HEK293 (cell line): ENCODE data around the gene KCTD15.

Source experiments
- CTCF ChIP-seq: fragments of 450-650 bp; formaldehyde crosslinking; IDR thresholded peaks from 2 replicates; pipeline ENCODE4 v1.5.1; 2016; ENCODE audit warnings: missing biosample characterization, missing genetic modification characterization
- PRDM4 ChIP-seq: fragments of 450-650 bp; formaldehyde crosslinking; IDR thresholded peaks from 2 replicates; pipeline ENCODE4 v1.5.1; 2017; ENCODE audit warnings: missing biosample characterization, missing genetic modification characterization
- REST ChIP-seq: fragments of 450-650 bp; formaldehyde crosslinking; IDR thresholded peaks from 2 replicates; pipeline ENCODE4 v1.5.1; 2016; ENCODE audit warnings: missing biosample characterization, missing genetic modification characterization
- ZBTB49 ChIP-seq: fragments of 450-650 bp; formaldehyde crosslinking; IDR thresholded peaks from 2 replicates; pipeline ENCODE4 v1.5.1; 2016; ENCODE audit warnings: missing biosample characterization, missing genetic modification characterization, low read depth
- ZNF792 ChIP-seq: fragments of 450-650 bp; formaldehyde crosslinking; IDR thresholded peaks from 2 replicates; pipeline ENCODE4 v1.5.1; 2016; ENCODE audit warnings: missing biosample characterization, missing genetic modification characterization

- TF ChIP-seq CTCF (tag by site-specific recombination) (no peak), ZBTB49 (tag by site-specific recombination) (no peak), ZNF792 (tag by site-specific recombination) (no peak), PRDM4 (no peak), REST (tag by site-specific recombination) (no peak)
These were observed 20.8 kb upstream of the KCTD15 start for GRCh38 chr19:33775731-33776487.
